Mucosa of descending colon (tissue), 3 donors: ENCODE results near the gene BUD31. TPM values are rescaled to one million over a fixed set of nuclear protein-coding genes. Genes with fewer than 3 reads are reported as not detected.

Experiments used
- ATAC-seq: fragments of 200-7000 bp; cut with Tn5 transposase; one replicate; pipeline ENCODE4 v1.9.1; 2020; ENCODE audit warnings: mild to moderate bottlenecking, moderate library complexity
- DNase-seq, 3 donors: peaks; one replicate each; pipeline ENCODE4 v3.0.0-alpha.2; 2020
- H3K36me3 ChIP-seq: fragments of 200-600 bp; one replicate; pipeline ENCODE4 v1.8.0; 2021; ENCODE audit warnings: low read depth, mild to moderate bottlenecking
- H3K4me1 ChIP-seq: fragments of 200-600 bp; one replicate; pipeline ENCODE4 v1.8.0; 2021; ENCODE audit warnings: low read depth, mild to moderate bottlenecking
- H3K4me3 ChIP-seq: fragments of 200-600 bp; one replicate; pipeline ENCODE4 v1.8.0; 2021; ENCODE audit warnings: mild to moderate bottlenecking
- H3K9me3 ChIP-seq: fragments of 200-600 bp; one replicate; pipeline ENCODE4 v1.8.0; 2021; ENCODE audit warnings: mild to moderate bottlenecking
- CTCF ChIP-seq: fragments of 200-600 bp; IDR thresholded peaks from one replicate; pipeline ENCODE4 v1.8.0; 2022; ENCODE audit warnings: antibody characterized with exemption, mild to moderate bottlenecking
- intact Hi-C, 2 donors: fragments of 100-400 bp; cut with DNase I in 1 of 2; cut with micrococcal nuclease in 1 of 2; formaldehyde crosslinking; loops; one replicate each; pipeline versions ENCODE4 v1.11.0 to v1.11.1; 2022; cut with DNase I, micrococcal nuclease
- total RNA-seq, 3 donors: library from RNA; stranded (reverse); fragmentation: NEBNext Ultra II Directional in 2 of 3; extraction: Animal tissue kit (Norgen Biotek cat#: 25700) in 2 of 3; gene quantifications; one replicate each; pipeline versions ENCODE4 v1.2.1 to v1.2.4, GENCODE V29; 2021 to 2023
- donor health status: DM: no; HTN: no; CAD: no; lungs with moderate emphysema.
- donor health status: DM: no; HTN: no; CAD: no.
- donor health status: DM: no; HTN: yes; CAD: no.

Gene BUD31
- total RNA-seq, 3 donors from 2014 or later = 67.3 to 79.5 (median 76.7) TPM

- Histone ChIP-seq H3K9me3 (no peaks in the 10 kb centered on the region), H3K4me1 (peaks cover 17% of the 10 kb centered on the region), H3K4me3 (peak overlapping the region; percentile 96), H3K36me3 (no peaks in the 10 kb centered on the region)
- peak in 1 of 3 donors; percentile 21 for DNase-seq
- no peak for TF ChIP-seq CTCF
- intact Hi-C loops = no loop called here
- ATAC-seq = peak; percentile 42
Measured at GRCh38 chr7:99437946-99438572, 29.3 kb downstream of the BUD31 start.

GRCh38 chr7:99438573-99439480, 30.1 kb downstream of the BUD31 start, which contains the start of the genes CPSF4 and PTCD1:
CPSF4 (plus strand) TSS chr7:99438943; CDS start chr7:99439083, 140 bp downstream.
PTCD1 (minus strand) TSS chr7:99438798; CDS start chr7:99435242, 3,556 bp downstream.
- DNase-seq = peak; percentile 94 to 97 (median 97)
- intact Hi-C loops = no loop called here
- Histone ChIP-seq H3K36me3 (no peaks in the 10 kb centered on the region), H3K9me3 (no peaks in the 10 kb centered on the region), H3K4me1 (peaks cover 17% of the 10 kb centered on the region), H3K4me3 (peak within 1 kb of the TSS; percentile 96)
- ATAC-seq = peak; percentile 99
- TF ChIP-seq CTCF = no peak

- TF ChIP-seq CTCF = no peak
- Histone ChIP-seq H3K4me1 (peaks cover 17% of the 10 kb centered on the region), H3K36me3 (no peaks in the 10 kb centered on the region), H3K9me3 (no peaks in the 10 kb centered on the region), H3K4me3 (no peak overlapping the region)
- intact Hi-C loops = no loop called here
- ATAC-seq (no peak), DNase-seq (no peak)
Measured at GRCh38 chr7:99440195-99440594, 31.4 kb downstream of the BUD31 start.

GRCh38 chr7:99446096-99446495, 37.3 kb downstream of the BUD31 start:
- ATAC-seq (no peak), DNase-seq (no peak)
- intact Hi-C loops = no loop called here
- H3K4me3 ChIP-seq = no peak overlapping the region
- no peaks in the 10 kb centered on the region for H3K4me1 ChIP-seq
- H3K36me3 ChIP-seq = peaks cover 6% of the 10 kb centered on the region
- H3K9me3 ChIP-seq = no peaks in the 10 kb centered on the region
- TF ChIP-seq CTCF = no peak

GRCh38 chr7:99447943-99448342, 39.2 kb downstream of the BUD31 start:
- TF ChIP-seq CTCF = no peak
- intact Hi-C loops = no loop called here
- no peaks in the 10 kb centered on the region for H3K4me1 ChIP-seq
- peaks cover 6% of the 10 kb centered on the region for H3K36me3 ChIP-seq
- DNase-seq = no peak
- ATAC-seq = peak; percentile 50
- H3K9me3 ChIP-seq = no peaks in the 10 kb centered on the region
- no peak overlapping the region for H3K4me3 ChIP-seq
